Activated CD4-positive, alpha-beta T cell treated with anti-CD3 and anti-CD28 coated beads for 36 hours (primary cell): ENCODE measurements around the gene CCDC178. TPM values are rescaled to one million over a fixed set of nuclear protein-coding genes. Genes with fewer than 3 reads are reported as not detected.

Experiments
- ATAC-seq: fragments of 200-7000 bp; cut with Tn5 transposase; one replicate; pipeline ENCODE4 v1.10.0; 2021; ENCODE audit warnings: mild to moderate bottlenecking, moderate library complexity
- CTCF ChIA-PET: fragments of 350-600 bp; sonication (Branson Sonifier 250); formaldehyde crosslinking; loops from one replicate; lab custom pipeline; 2021; ENCODE audit warnings: antibody characterized with exemption; lab: Charles Lee
- POLR2A ChIA-PET: fragments of 350-600 bp; sonication (Branson Sonifier 250); formaldehyde crosslinking; loops from one replicate; lab custom pipeline; 2021; ENCODE audit warnings: antibody characterized with exemption, inconsistent platforms; lab: Charles Lee
- DNase-seq: peaks from one replicate; pipeline ENCODE4 v3.0.0-alpha.2; 2020
- H3K27ac Mint-ChIP-seq: one replicate; pipeline ENCODE4 v1.8.0; 2021; ENCODE audit warnings: mixed read lengths
- H3K27me3 Mint-ChIP-seq: one replicate; pipeline ENCODE4 v1.8.0; 2021; ENCODE audit warnings: mixed read lengths
- H3K36me3 Mint-ChIP-seq: one replicate; pipeline ENCODE4 v1.8.0; 2021; ENCODE audit warnings: low read depth, mixed read lengths
- H3K4me1 Mint-ChIP-seq: one replicate; pipeline ENCODE4 v1.8.0; 2021; ENCODE audit warnings: mixed read lengths
- H3K4me3 Mint-ChIP-seq: one replicate; pipeline ENCODE4 v1.8.0; 2021; ENCODE audit warnings: mild to moderate bottlenecking, moderate library complexity, mixed read lengths
- H3K9me3 Mint-ChIP-seq: one replicate; pipeline ENCODE4 v1.8.0; 2021; ENCODE audit warnings: low read depth, mixed read lengths
- intact Hi-C, 2 experiments: fragments of 100-400 bp; cut with DNase I in 1 of 2; cut with micrococcal nuclease in 1 of 2; formaldehyde crosslinking; loops; one replicate each; pipeline versions ENCODE4 v1.14.2 to v1.15.1; 2022 to 2024; cut with DNase I, micrococcal nuclease
- total RNA-seq, 2 experiments: library from RNA; stranded (reverse); gene quantifications; one replicate each; pipeline ENCODE4 v1.2.3, GENCODE V29; 2021

Gene CCDC178
- total RNA-seq, 2 experiments from 2014 or later = not detected

DNA sequence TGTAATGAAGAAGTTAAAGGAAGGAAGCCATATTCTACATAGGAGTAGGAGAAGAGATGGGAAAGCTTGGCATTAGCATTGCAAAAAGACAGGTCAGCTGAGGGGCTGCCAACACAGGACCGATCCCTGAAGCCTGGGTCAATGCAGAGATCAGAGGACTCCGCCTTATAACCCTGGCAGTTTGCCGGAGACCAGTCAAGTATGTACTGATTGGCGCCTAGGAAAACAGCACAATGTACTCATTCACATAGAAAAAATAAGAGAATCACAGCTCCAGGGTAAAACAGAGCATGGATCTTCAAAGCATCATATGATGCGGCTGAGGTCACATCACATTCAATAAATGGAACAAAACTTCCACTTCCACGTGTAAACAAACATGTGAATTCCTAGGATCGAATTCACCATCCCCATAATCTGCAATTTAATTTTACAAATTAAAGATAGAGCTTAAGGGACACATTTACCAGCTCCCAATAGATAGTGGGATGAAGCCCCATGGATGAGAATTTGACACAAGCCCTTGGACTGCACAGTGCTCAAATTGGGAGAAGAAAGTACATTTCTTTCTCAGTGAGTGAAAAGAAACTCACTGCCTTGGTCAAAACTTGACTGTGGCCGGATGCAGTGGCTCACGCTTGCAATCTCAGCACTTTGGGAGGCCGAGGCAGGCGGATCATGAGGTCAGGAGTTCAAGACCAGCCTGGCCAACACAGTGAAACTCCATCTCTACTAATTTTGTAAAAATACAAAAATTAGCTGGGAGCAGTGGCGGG, 532.7 kb downstream of the CCDC178 start:
- ATAC-seq = no peak
- Mint-ChIP-seq H3K4me3 (no peak overlapping the region), H3K9me3 (no peaks in the 10 kb centered on the region), H3K27me3 (no peaks in the 10 kb centered on the region), H3K4me1 (no peaks in the 10 kb centered on the region), H3K36me3 (no peaks in the 10 kb centered on the region), H3K27ac (no peak overlapping the region)
- intact Hi-C loops = no loop called here
- ChIA-PET POLR2A (no interaction called here), CTCF (no interaction called here)
- no peak for DNase-seq

DNA sequence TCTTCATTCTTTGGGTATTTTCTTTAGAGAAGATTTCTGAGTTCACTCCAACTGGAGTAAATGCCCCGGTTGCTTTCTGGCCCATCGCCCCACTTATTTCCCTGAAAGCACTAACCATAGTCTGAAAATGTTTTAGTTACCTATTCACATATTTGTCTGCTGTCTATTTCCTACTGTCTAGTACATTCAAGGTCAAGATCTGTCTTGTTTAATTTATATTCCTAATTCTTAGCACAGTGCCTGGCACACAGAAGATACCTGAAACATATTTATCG, 533.3 kb downstream of the CCDC178 start:
- Mint-ChIP-seq H3K27me3 (no peaks in the 10 kb centered on the region), H3K9me3 (no peaks in the 10 kb centered on the region)

DNA sequence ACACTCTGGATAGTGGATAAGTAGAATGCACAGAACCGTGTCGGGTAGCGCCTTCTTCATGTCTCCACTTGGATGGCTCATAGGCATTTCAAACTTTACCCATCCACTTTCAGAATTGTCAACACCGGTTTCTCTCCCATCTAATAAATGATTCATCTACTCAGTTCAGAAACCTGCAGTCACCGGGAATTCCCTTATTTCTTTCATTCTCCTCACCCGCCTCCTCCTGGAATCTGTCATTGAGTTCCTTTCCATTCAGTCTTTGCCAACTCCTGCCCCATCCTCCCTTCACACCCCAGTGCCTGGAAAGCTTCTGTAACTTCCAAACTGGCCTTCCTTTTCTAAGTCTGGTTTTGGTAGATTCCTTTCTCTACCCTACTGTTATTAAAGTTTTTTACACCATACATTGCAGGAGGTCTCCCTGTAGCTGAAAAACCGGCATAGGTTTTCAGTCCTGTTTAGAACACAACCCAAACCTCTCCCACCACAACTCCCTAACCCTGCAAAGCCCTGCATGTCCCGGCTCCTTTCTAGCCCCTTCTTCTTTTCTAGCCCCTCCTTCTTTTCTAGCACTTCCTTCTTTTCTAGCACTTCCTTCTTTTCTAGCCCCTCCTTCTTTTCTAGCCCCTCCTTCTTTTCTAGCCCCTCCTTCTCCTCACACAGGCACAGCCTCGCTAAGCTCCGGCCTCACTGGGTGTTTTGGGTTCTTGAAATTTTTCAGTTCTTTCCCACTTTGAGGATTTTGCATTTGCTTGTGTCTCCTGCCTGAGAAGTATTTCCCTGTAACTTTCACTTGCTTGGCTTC, 533.8 kb downstream of the CCDC178 start:
- no peak for DNase-seq
- ATAC-seq = no peak
- POLR2A ChIA-PET = no interaction called here

More for the DNA sequence above, 533.3 kb downstream of the CCDC178 start:
- Mint-ChIP-seq H3K4me1 (no peaks in the 10 kb centered on the region), H3K4me3 (no peak overlapping the region), H3K27ac (no peak overlapping the region), H3K36me3 (no peaks in the 10 kb centered on the region)
- POLR2A ChIA-PET = no interaction called here
- CTCF ChIA-PET = no interaction called here
- intact Hi-C loops = no loop called here
- no peak for ATAC-seq
- DNase-seq = no peak

DNA sequence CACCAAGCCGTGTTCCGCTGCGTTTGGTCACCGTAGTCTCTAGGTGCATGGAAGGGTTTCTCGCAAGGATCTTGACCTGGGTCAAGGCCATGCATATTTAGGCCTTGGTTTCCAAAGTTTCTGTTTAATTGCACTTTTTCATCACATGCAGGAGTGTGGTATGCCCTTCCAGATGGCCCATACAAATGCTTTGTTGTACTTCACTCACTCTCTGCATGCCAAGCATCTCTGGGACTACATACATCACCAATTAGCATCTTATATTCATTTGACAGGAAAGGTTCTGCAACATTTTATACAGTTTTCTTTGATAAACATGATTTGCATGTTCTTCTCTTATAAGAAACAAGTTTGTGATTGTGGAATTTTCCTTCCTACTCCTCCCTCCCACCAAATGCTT, 534.9 kb downstream of the CCDC178 start:
- no peaks in the 10 kb centered on the region for H3K4me1 Mint-ChIP-seq
- H3K9me3 Mint-ChIP-seq = no peaks in the 10 kb centered on the region
- DNase-seq (no peak), ATAC-seq (no peak)
- no peak overlapping the region for H3K4me3 Mint-ChIP-seq
- intact Hi-C loops = no loop called here
- H3K27me3 Mint-ChIP-seq = no peaks in the 10 kb centered on the region
- ChIA-PET CTCF (no interaction called here), POLR2A (no interaction called here)
- H3K36me3 Mint-ChIP-seq = no peaks in the 10 kb centered on the region
- no peak overlapping the region for H3K27ac Mint-ChIP-seq

More for the DNA sequence above, 533.8 kb downstream of the CCDC178 start:
- Mint-ChIP-seq H3K36me3 (no peaks in the 10 kb centered on the region), H3K4me1 (no peaks in the 10 kb centered on the region), H3K4me3 (no peak overlapping the region), H3K27ac (no peak overlapping the region), H3K9me3 (no peaks in the 10 kb centered on the region), H3K27me3 (no peaks in the 10 kb centered on the region)
- intact Hi-C loops = no loop called here
- CTCF ChIA-PET = no interaction called here

DNA sequence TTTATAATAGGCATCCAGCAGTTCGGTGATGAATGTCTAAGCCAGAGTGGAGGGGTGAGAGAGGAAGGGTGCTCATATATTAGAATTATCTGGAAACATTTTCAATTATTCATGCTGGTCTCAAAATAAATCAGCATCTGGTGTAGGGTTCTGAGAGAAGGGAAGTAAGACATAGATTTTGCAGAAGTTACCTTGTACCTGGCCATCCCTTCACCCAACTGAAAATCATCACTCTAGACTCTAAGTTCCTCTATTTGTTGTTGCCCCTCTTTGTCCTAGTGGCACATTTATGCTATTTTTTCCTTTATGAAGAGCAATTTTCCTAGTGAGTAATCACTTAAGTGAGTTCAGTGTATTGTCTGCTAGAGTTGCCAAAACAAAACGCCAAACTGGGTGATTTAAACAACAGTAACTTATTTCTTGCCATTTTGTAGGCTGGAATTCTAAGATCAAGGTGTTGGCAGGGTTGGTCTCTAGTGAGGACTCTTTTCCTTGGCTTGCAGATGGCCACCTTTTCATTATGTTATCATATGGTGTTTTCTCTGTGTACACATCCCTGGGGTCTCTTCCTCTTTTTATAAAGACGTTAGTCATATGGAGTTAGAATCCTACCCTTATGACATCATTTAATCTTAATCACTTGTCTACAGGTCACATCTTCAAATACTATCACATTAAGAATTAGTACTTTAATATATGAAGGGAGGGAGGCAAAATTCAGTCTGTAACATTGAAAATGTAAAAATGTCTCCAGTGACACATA, 537.8 kb downstream of the CCDC178 start:
- Mint-ChIP-seq H3K4me1 (no peaks in the 10 kb centered on the region), H3K4me3 (no peak overlapping the region)
- intact Hi-C loops = no loop called here

DNA sequence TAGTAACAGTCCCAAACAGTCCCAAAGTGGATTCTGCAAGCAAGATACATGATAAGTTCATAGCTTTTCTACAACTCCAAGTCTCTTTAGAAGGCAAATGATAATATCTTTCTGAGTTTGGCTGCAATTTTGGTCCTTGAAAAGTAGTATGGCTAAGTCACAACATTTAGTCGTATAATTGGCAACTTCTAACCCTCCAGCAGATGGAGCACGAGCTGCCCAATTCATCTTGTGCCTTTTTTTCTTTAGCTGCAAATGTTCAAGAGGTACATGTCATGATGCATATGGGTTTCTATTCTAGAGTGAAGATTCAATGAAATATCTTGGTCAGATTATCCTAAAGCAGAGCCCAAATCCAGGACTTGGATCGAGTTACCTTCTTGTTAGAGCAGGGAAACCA, 540.7 kb downstream of the CCDC178 start:
- H3K4me3 Mint-ChIP-seq = no peak overlapping the region
- H3K4me1 Mint-ChIP-seq = no peaks in the 10 kb centered on the region
- H3K27ac Mint-ChIP-seq = no peak overlapping the region
- ChIA-PET CTCF (no interaction called here), POLR2A (no interaction called here)
- H3K9me3 Mint-ChIP-seq = peaks cover 9% of the 10 kb centered on the region
- H3K27me3 Mint-ChIP-seq = no peaks in the 10 kb centered on the region
- no peaks in the 10 kb centered on the region for H3K36me3 Mint-ChIP-seq
- ATAC-seq (no peak), DNase-seq (no peak)
- intact Hi-C loops = no loop called here

More for the DNA sequence above, 537.8 kb downstream of the CCDC178 start:
- H3K9me3 Mint-ChIP-seq = peaks cover 1% of the 10 kb centered on the region
- no peak overlapping the region for H3K27ac Mint-ChIP-seq
- POLR2A ChIA-PET = no interaction called here
- no peaks in the 10 kb centered on the region for H3K36me3 Mint-ChIP-seq
- CTCF ChIA-PET = no interaction called here
- no peaks in the 10 kb centered on the region for H3K27me3 Mint-ChIP-seq
- no peak for ATAC-seq
- no peak for DNase-seq

DNA sequence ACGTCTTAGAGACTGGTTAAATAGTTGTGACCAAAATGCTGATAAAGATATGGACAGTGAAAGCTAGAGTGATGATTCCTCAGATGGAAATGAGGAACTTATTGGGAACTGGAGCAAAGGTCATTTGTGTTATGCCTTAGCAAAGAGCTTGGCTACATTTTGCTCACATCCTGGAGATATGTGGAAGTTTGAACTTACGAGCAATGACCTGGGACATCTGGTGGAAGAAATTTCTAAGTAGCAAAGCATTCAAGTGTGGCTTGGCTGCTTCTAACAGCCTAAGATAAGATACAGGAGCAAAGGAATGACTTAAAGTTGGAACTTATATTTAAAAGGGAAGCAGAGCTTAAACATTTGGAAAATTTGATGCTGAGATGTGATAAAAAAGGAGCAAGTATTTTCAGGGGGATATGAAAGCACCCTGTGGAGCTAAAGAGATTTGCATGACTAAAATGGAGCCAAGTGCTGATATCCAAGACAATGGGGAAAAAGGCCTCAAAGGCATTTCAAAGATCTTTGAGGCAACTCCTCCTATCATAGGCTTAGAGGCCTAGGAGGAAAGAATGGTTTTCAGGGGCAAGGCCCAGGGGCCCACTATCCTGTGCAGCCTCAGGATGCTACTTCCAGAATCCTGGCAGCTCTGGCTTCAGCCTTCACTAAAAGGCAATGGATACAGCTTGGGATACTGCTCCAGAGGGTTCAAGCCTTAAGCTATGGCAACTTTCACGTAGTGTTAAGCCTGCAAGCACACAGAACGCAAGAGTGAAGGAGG, 543.6 kb downstream of the CCDC178 start:
- Mint-ChIP-seq H3K9me3 (peaks cover 9% of the 10 kb centered on the region), H3K36me3 (no peaks in the 10 kb centered on the region), H3K4me1 (no peaks in the 10 kb centered on the region), H3K4me3 (no peak overlapping the region), H3K27ac (no peak overlapping the region), H3K27me3 (no peaks in the 10 kb centered on the region)
- ChIA-PET POLR2A (interaction anchor here (0.6 kb wide), 1 partner anchor 84 kb away, joined by 4 read pairs; no protein-coding TSS in a partner anchor), CTCF (no interaction called here)
- intact Hi-C loops = no loop called here
- no peak for ATAC-seq
- no peak for DNase-seq

DNA sequence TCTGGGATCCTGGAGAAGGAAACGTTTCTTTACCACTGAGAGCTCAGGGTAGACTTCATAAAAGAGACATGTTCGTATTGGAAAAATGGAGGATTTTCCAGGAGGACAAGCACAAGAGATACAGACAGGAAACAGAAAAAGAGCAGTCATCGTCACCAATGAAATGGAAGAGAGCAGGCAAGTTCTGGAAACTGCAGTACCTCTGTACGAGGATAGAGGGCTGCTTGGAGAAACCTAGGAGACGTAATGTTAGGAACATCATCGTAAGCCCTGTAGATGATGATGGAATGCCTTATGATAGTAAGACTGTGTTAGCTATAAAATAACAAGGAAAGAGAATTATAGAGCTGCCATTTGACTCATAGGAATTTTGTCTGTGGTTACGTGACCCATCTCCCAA, 546.6 kb downstream of the CCDC178 start:
- H3K27me3 Mint-ChIP-seq = no peaks in the 10 kb centered on the region
- DNase-seq = no peak
- ChIA-PET CTCF (no interaction called here), POLR2A (no interaction called here)
- no peaks in the 10 kb centered on the region for H3K4me1 Mint-ChIP-seq
- no peak overlapping the region for H3K4me3 Mint-ChIP-seq
- H3K27ac Mint-ChIP-seq = no peak overlapping the region
- intact Hi-C loops = no loop called here
- no peak for ATAC-seq
- peaks cover 9% of the 10 kb centered on the region for H3K9me3 Mint-ChIP-seq
- H3K36me3 Mint-ChIP-seq = no peaks in the 10 kb centered on the region

DNA sequence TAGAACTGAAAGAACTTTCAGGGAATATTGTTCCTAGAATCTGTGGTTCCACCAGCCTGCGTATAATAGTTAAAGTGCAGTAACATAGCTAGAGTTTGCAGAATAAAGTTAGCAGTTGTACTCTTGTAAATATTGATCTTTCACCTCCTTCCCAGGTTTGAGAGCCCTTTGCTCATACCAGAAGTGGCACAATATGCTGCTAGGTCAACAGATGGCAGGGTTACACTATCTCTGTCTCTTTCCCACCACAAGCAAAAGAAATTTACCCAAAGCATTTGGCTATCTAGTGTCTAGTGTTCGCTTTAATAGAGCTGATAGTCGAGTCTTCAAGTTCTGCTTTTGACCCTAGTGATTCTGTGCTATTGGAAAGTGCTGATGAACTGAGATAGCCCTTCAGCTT, 548.7 kb downstream of the CCDC178 start:
- Mint-ChIP-seq H3K4me1 (no peaks in the 10 kb centered on the region), H3K36me3 (no peaks in the 10 kb centered on the region), H3K9me3 (peaks cover 5% of the 10 kb centered on the region), H3K4me3 (no peak overlapping the region), H3K27ac (no peak overlapping the region), H3K27me3 (no peaks in the 10 kb centered on the region)
- ChIA-PET CTCF (interaction anchor here (0.9 kb wide), 1 partner anchor 177 kb away, joined by 3 read pairs; no protein-coding TSS in a partner anchor), POLR2A (no interaction called here)
- intact Hi-C loops = no loop called here
- DNase-seq (no peak), ATAC-seq (no peak)

DNA sequence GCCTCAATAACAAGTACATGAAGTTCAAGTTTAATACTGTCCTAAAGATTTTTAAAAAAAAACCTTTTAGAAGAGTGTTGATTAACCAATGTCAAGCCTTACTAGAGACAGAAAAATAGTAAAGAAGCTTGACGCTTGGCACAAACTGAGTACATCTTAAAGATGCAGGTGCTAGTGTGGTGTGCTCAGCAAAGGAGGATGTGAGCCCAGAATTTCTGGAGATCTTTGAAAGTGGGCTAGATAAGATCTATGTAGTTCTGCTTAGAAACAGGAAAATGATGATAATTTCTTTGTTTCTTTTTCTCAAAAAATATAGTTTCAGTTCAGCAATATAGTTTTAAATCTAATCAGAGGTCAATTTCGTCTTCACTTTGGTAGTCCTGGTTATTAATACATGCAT, 549.4 kb downstream of the CCDC178 start:
- Mint-ChIP-seq H3K27ac (no peak overlapping the region), H3K36me3 (no peaks in the 10 kb centered on the region), H3K4me3 (no peak overlapping the region), H3K4me1 (no peaks in the 10 kb centered on the region), H3K9me3 (no peaks in the 10 kb centered on the region), H3K27me3 (no peaks in the 10 kb centered on the region)
- ATAC-seq = no peak
- intact Hi-C loops = no loop called here
- ChIA-PET CTCF (interaction anchor here (0.9 kb wide), 1 partner anchor 176 kb away, joined by 3 read pairs; no protein-coding TSS in a partner anchor), POLR2A (no interaction called here)
- no peak for DNase-seq
